Hepatocyte (in vitro differentiated cells): Measurements from ENCODE around the gene NDUFA8. TPM values are rescaled to one million over a fixed set of nuclear protein-coding genes. Genes with fewer than 3 reads are reported as not detected.

Source experiments
- DNase-seq: peaks from one replicate; pipeline ENCODE4 v3.0.0-alpha.2; 2016; ENCODE audit warnings: low spot score
- H2AFZ ChIP-seq: fragments of 200-600 bp; sonication (generic); 2 replicates; pipeline ENCODE4 v1.6.0; 2016; ENCODE audit warnings: antibody characterized with exemption, mild to moderate bottlenecking
- H3K27ac ChIP-seq: fragments of 200-600 bp; sonication (generic); 2 replicates; pipeline ENCODE4 v1.5.1; 2016; ENCODE audit warnings: mild to moderate bottlenecking
- H3K27me3 ChIP-seq: fragments of 200-600 bp; sonication (generic); 2 replicates; pipeline ENCODE4 v1.6.1; 2016
- H3K36me3 ChIP-seq: fragments of 200-600 bp; sonication (generic); replicated peaks from 2 replicates; pipeline ENCODE4 v1.5.1; 2016; ENCODE audit warnings: low read depth; ENCODE audit not compliant: insufficient read depth
- H3K4me1 ChIP-seq: fragments of 200-600 bp; sonication (generic); 2 replicates; pipeline ENCODE4 v1.5.1; 2016; ENCODE audit warnings: mild to moderate bottlenecking, moderate library complexity; ENCODE audit not compliant: insufficient read depth
- H3K4me2 ChIP-seq: fragments of 200-600 bp; sonication (generic); 2 replicates; pipeline ENCODE4 v1.6.0; 2016
- H3K4me3 ChIP-seq: fragments of 200-600 bp; sonication (generic); 2 replicates; pipeline ENCODE4 v1.5.1; 2016; ENCODE audit warnings: mild to moderate bottlenecking
- H3K79me2 ChIP-seq: fragments of 200-600 bp; sonication (generic); 2 replicates; pipeline ENCODE4 v1.6.0; 2017; ENCODE audit warnings: mild to moderate bottlenecking
- H3K9me2 ChIP-seq: fragments of 200-600 bp; sonication (generic); replicated peaks from 2 replicates; pipeline ENCODE4 v1.6.0; 2017; ENCODE audit warnings: mild to moderate bottlenecking; ENCODE audit not compliant: insufficient read depth
- H3K9me3 ChIP-seq: fragments of 200-600 bp; sonication (generic); 2 replicates; pipeline ENCODE4 v1.5.1; 2016; ENCODE audit warnings: low read depth, mild to moderate bottlenecking
- H4K20me1 ChIP-seq: fragments of 200-600 bp; sonication (generic); 2 replicates; pipeline ENCODE4 v1.6.0; 2016; ENCODE audit warnings: mild to moderate bottlenecking; ENCODE audit not compliant: insufficient read depth, poor library complexity, severe bottlenecking
- CTCF ChIP-seq: fragments of 200-600 bp; sonication (generic); IDR thresholded peaks from 2 replicates; pipeline ENCODE4 v1.5.1; 2016; ENCODE audit warnings: antibody characterized with exemption, mild to moderate bottlenecking; ENCODE audit not compliant: poor library complexity
- EZH2 ChIP-seq: fragments of 200-600 bp; sonication (generic); IDR thresholded peaks from 2 replicates; pipeline ENCODE4 v1.6.1; 2016; ENCODE audit warnings: antibody characterized with exemption, mild to moderate bottlenecking, borderline replicate concordance
- EZH2phosphoT487 ChIP-seq: fragments of 200-600 bp; sonication (generic); IDR thresholded peaks from one replicate; pipeline ENCODE4 v1.6.1; 2018; ENCODE audit warnings: antibody characterized with exemption, mild to moderate bottlenecking, low read depth, moderate library complexity; ENCODE audit not compliant: unreplicated experiment, severe bottlenecking
- WGBS: methylation state at CpG from one replicate; pipeline ENCODE4 v1.1.6; 2016; ENCODE audit warnings: low lambda C conversion rate; ENCODE audit errors: missing lambda C conversion rate; 5-methylcytosine and 5-hydroxymethylcytosine counted together
- polyA plus RNA-seq: library from polyadenylated mRNA; unstranded; fragments of >200 nt; fragmentation: Nextera tagmentation; extraction: Ambion mirVana; gene quantifications from 2 replicates; pipeline ENCODE4 v1.2.1, GENCODE V29; 2016
- total RNA-seq: library from RNA; depleted of rRNA; stranded (reverse); fragments of >200 nt; gene quantifications from 2 replicates; pipeline ENCODE4 v1.2.3, GENCODE V29; 2014

NDUFA8 gene
- total and polyA plus RNA-seq, 2 experiments from 2014 or later = 46.4 to 113 TPM

GRCh38 chr9:122109035-122109813 is 50.4 kb downstream of the NDUFA8 start:
- DNase-seq = no peak
- Histone ChIP-seq H3K79me2 (no peaks in the 10 kb centered on the region), H3K9me2 (no peaks in the 10 kb centered on the region), H3K27ac (no peak overlapping the region), H3K4me3 (no peak overlapping the region), H3K4me2 (no peak overlapping the region), H3K4me1 (no peaks in the 10 kb centered on the region), H2AFZ (no peak overlapping the region), H4K20me1 (no peaks in the 10 kb centered on the region), H3K27me3 (peaks cover under 1% of the 10 kb centered on the region), H3K36me3 (no peaks in the 10 kb centered on the region), H3K9me3 (no peaks in the 10 kb centered on the region)
- TF ChIP-seq CTCF (no peak), EZH2 (no peak), EZH2phosphoT487 (no peak)
- 72% methylated on average over 3 of the region's 3 CpGs for WGBS

- no peaks in the 10 kb centered on the region for H3K36me3 ChIP-seq
- no peaks in the 10 kb centered on the region for H3K9me2 ChIP-seq
- H2AFZ ChIP-seq = no peak overlapping the region
- no peak overlapping the region for H3K4me2 ChIP-seq
- H3K79me2 ChIP-seq = no peaks in the 10 kb centered on the region
- H3K9me3 ChIP-seq = no peaks in the 10 kb centered on the region
- H3K4me3 ChIP-seq = no peak overlapping the region
- TF ChIP-seq EZH2phosphoT487 = no peak
- no peak for TF ChIP-seq CTCF
- TF ChIP-seq EZH2 = no peak
- no peak overlapping the region for H3K27ac ChIP-seq
- H3K27me3 ChIP-seq = no peaks in the 10 kb centered on the region
- no peak for DNase-seq
- H3K4me1 ChIP-seq = no peaks in the 10 kb centered on the region
- H4K20me1 ChIP-seq = no peaks in the 10 kb centered on the region
- 79% methylated on average over 6 of the region's 7 CpGs for WGBS
These were observed 52.2 kb downstream of the NDUFA8 start for GRCh38 chr9:122107291-122107805.

- Histone ChIP-seq H2AFZ (no peak overlapping the region), H3K9me3 (no peaks in the 10 kb centered on the region), H3K36me3 (no peaks in the 10 kb centered on the region), H3K4me2 (no peak overlapping the region), H3K4me1 (no peaks in the 10 kb centered on the region), H3K79me2 (no peaks in the 10 kb centered on the region), H4K20me1 (no peaks in the 10 kb centered on the region), H3K27ac (no peak overlapping the region), H3K9me2 (no peaks in the 10 kb centered on the region), H3K4me3 (no peak overlapping the region), H3K27me3 (no peaks in the 10 kb centered on the region)
- TF ChIP-seq CTCF = no peak
- TF ChIP-seq EZH2phosphoT487 = no peak
- no peak for TF ChIP-seq EZH2
- 71% methylated on average over 2 of the region's 2 CpGs for WGBS
- no peak for DNase-seq
These were observed 53.0 kb downstream of the NDUFA8 start for GRCh38 chr9:122106576-122106975.
